Stimulated activated CD4-positive, alpha-beta T cell treated with anti-CD3 and anti-CD28 coated beads, TNF-alpha, amount 100 ng/mL, for 48 hours (primary cell): Measurements from ENCODE around the gene ISCA2.
A peak's percentile ranks its signal among the peaks of the same experiment; 100 is the strongest.
"Not testable (repeated sequence)": the region's sequence is repeated elsewhere in the genome, so short reads cannot be mapped to it uniquely, and the experiment has no call there.

Experiments used
- DNase-seq, 3 donors: peaks; one replicate each; pipeline ENCODE4 v3.0.0-alpha.2; 2020; ENCODE audit warnings: low read depth in 3 of 3

The ISCA2 gene, protein sequence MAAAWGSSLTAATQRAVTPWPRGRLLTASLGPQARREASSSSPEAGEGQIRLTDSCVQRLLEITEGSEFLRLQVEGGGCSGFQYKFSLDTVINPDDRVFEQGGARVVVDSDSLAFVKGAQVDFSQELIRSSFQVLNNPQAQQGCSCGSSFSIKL

DNA sequence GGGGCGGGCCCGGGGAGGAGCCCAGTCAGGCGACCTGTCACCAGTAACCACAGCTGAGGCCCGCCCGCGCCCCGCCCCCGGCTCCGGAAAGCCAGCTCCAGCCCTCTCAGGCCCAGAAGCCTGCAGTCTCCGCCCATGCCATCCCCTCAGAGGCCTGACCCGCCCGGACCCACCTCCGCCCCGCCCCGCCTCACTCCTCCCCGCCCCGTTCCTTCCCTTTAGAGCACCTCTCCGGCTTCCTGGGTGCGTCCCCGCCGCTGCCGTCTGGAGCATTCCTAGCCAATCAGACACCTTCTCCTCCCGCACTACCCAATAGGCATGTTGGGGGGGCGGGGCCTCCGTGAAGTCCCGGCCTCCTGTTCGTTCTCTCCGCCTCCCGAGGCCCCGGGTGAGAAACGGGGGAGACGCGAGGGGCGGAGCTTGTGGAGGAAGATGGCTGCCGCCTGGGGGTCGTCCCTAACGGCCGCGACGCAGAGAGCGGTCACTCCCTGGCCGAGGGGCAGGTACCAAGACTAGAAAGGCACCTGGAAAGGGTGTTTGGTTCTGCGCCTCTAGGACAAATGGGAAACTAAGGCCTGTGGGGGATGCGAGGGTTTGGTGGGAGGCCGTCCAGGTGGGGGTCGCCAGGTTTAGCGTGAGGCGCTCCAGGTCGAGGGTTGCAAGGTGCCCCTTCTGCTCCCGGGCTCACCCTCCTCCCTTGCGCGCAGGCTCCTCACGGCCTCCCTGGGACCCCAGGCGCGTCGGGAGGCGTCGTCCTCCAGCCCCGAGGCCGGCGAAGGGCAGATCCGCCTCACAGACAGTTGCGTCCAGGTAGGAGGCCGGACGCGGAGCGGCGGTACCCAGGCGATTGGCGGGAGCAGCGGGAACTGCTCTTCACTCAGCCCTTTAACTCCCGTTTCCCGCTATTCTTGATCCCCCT, at the start of gene ISCA2:
Gene ISCA2 (plus strand): TSS at position 423 of the 919 bp plus-strand sequence. CDS start 10 bp downstream, at position 433.
- DNase-seq, result peak; percentile 99 to 100 (median 99)

DNA sequence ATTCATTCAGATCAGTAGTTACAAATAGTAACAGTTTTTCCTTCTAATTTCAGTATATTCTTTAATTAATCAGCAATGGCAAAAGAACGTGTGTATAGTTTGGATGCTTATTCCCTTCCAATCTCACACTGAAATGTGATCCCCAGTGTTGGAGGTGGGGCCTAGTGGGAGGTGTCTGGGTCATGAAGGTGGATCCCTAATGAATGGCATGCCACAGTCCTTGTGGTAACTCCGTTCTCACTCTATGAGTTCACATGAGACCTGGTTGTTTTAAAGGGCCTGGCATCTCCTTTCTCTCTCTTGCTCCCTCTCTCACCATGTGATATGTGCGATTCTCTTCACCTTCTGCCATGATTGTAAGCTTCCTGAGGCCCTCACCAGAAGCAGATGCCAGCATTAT, 48.7 kb upstream of the ISCA2 start:
- DNase-seq, result no peak

DNA sequence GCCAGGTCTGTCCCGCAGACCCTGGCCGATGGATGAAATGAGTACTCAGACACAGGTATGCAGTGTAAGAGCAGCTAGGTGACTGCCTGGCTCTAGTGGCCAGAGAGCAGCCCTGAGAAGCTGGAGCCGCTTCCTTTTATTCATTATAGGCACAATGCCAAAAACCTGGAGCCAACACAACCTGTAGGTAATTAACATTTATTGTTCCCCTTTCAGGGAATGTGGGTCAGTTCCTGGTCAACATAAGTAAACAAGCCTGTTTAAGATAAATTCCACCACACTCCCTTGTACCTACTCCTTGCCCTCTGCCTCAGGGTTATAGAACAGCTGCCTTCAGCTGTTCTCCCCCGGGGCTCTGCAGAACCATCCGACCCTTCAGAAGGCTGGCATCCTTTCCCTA, 39.2 kb upstream of the ISCA2 start:
- not testable (repeated sequence) for DNase-seq

DNA sequence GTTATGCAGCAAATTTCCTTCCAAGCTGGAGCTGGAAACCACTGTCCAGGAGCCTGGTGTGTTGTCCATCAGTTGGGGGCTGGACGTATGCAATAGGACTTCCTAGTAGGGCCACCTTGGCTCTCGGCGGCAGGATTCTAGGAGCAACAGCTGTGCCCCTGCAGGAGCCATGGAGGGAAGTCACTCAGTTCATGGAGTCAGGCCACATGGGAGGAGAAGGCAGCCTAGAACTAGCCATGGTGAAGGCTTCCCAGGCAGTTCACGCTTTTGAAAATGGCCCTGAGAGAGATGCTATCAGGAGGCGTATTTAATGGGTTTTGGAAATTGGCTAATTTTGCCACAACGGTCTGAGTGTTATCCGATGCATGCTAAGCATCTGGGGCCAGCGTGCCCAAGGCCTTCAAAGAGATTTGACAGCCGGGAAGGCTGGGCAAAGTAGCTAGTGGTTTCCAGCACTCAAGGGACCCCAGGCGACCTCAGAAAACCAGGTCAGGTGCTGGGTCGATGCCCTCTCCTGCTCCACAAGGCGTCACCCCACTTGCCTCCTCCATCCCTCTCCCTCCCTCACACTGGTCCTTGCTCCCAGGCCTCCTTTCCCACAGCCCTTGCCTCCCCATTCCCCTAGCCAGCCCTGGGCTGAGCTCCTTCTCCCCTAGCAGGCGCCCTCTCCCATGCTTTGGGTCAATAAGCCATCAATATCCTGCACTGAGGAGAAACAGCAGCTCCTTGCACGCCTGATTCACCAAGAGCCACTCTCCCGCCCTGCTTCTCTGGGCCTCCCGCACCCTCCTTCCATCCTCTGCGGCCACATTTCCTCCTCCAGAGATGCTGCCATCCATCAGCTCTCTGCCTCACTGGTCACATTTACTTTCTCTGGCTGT, 36.6 kb upstream of the ISCA2 start:
- no peak for DNase-seq

DNA sequence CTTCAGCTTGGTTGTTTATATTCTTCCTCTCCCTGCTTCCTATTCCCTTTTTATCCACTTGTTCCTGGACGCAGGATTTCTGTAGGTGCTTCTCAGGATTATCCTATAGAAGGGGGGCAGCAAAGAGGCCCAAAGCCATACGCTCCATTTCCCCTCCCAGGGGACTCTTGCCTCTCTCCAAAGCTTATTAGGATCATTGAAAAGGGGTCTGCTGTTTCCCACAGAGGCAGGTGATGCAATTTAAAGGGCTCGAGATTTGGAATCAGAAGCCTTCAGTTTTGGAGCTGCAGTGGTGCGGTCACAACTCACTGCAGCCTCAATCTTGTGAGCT, 36.0 kb upstream of the ISCA2 start:
- DNase-seq, result no peak

DNA sequence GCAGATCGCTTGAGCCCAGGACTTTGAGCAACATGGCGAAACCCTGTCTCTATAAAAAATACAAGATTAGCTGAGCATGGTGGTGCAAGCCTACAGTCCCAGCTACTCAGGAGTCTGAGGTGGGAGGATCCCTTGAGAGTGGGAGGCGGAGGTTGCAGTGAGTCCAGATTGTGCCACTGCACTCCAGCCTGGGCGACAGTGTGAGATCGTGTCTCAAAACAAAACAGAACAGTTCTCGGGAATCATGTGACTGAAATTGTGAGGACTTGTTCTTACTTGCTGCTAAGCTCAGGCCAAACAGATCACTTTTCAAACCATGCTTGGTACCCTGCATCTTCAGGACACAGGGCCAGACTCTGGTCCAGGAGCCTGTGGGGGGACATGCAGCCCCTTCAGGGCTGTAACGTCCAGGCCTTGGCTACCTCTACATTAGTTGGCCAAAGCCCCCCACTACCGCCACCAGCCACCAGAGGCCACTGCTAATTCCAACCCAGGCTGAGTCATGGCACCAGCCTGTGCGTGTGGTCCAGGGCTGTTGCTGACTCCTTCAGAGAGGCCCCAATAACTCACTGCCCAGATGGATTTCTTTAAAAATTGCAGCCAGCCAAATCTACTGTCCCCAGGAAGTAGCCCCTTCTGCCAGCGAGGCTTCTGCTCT, 34.1 kb upstream of the ISCA2 start:
- peak; percentile 7 to 16 (median 13) for DNase-seq

DNA sequence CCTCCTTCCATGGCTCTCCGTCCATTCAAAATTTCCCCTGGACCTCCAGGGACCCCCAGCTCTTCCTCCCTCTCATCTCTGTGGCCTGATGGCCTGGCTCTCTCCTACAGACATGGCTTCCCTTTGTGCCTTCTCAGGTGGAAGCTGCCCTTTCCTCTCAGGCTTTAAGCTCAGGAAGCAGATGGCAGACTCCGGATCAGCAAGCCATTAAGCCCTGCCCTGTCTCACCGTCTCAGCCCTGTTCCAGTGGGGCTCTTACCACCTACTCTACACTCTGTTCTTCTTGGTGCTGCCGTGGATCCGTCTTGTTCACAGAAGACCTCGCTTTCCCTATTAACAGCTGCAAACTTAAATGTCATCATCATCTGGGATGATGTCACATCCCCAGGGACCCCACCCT, 33.6 kb upstream of the ISCA2 start:
- no peak for DNase-seq

DNA sequence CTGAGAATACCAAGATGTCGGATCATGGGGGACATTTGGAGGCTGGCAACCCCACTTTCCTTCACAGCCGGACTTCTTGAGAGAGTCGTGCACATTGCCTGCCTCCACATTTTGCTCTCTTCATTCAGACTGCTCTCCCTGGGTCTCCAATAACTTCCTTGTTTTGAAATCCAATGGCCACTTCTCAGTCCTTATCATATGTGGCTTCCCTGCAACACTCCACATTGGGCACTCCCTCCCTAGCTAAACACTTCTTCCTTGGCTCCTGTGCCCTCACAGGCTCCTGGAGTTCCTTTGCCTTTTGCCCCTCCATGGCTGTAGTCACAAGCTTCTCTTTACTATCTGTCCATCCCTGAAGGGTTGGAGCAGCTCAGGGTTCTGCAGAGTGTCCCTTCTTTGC, 30.6 kb upstream of the ISCA2 start:
- DNase-seq, result no peak

DNA sequence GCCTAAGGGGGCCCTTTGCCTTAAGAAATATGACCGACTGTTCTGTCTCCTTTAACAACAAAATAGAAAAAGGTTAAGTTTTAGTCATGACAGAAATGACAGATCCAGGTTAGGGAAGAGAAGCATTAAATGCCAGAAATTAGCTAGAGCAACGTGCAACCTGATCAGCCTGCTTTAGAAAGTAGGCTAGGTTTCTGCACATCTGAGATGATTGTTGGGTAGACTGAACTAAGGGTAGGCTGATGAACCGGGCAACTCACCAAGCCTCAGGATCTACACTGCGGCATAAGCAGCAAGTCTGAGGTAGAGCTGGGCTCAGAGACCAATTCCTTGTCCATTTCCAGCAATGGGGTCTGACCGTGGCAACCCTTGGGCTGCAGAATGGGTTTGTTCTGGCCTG, 29.9 kb upstream of the ISCA2 start:
- no peak for DNase-seq

DNA sequence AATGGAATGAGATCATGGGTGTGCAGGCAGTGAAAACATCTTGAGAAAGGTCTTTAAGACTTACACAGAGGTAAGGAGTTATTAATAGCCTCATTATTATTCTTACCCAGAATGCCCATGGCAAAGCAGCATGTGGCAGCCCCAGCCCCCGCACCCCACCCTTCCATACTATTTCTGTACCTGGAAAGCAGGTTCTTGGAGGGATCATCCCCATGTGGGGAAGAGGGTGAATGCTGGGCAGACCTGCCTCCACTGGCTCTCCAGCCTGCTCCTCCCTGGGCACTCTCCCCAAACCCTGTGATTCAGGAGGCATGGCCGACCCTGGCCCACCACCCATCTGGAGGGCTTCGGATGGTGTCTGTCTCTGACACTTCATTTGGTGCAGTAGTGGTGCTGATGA, 28.8 kb upstream of the ISCA2 start:
- DNase-seq, result no peak

DNA sequence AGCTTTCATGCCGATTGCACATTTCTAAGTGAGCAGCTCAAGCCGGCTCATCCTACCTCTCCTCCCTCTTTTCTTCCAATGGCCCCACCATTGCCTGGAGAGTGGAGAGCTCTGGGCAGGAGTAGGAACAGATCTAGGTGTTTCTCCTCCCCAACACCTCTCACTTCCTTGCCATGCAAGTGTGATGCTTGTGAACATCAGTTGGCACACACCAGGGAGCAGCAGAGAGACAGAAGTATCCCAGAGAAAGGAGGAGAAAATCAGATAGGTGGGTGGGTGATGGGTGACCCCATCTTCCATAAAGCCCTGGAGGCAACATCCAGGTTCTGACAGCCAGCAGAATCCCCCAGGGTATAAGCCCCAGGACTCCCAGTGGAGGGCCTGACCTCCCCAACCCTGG, 28.2 kb upstream of the ISCA2 start:
- DNase-seq, result no peak

DNA sequence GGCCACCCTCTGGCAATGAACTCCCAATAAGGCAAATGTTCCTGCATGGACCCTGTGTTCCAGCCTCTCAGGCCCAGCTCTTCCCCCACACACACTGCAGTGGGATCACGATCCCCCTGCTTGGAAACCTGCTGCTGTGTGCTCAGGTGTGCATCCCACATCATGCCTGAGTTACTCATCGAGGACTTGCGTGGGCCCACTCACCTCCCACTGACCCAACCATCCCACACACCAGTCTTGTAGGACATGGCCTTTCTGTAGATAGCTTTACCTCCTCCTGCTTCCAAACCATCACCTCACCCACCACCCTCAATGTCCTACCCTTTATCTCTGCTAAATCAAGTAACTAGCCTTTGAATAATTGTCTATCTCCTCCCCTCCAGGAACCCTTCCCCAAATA, 25.1 kb upstream of the ISCA2 start:
- no peak for DNase-seq

DNA sequence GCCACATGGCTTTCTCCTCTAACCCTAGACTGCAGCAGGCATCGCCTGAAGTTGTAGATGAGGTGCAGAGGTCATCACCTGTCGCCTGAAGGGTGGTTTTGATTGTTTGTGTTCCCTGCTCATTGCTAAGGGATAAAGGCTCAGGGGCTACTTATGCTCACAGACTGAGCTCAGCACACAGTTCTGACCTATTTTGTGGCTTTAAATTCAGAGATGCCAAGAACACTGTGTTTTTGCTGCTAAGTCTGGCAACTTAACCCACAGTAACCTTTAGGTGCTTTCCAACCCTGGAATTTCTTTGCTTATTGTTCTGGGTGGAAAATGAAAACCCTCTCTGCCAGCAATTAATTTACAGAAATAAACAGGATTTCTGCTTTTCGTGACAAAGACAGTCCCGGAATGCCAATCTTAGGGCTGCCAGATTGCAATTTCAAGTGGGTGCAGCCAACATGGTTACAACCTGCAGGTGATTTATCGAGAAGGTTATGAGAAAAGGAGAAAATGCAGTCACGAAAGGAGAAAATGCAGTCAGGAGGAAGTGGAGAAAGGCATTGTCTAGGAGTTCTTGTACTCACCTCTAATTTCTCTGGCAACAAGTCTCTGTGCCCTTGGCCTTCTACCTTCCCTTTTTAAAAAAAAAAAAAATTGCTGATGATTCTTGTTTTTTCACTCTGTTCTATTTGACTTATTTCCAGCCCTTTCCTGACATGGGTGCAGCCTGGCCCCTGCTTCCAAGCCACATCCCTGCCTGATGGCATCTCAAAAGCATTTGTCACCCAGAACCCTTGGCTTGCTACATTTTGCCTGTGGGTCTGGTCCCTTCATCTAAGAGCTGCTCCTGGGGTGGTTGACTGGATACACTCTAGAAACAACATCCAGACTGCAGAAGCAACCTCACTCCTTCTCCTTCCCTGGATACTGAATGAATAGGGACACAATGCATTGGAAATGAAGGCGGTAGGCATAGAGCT, 23.7 kb upstream of the ISCA2 start:
- no peak for DNase-seq

DNA sequence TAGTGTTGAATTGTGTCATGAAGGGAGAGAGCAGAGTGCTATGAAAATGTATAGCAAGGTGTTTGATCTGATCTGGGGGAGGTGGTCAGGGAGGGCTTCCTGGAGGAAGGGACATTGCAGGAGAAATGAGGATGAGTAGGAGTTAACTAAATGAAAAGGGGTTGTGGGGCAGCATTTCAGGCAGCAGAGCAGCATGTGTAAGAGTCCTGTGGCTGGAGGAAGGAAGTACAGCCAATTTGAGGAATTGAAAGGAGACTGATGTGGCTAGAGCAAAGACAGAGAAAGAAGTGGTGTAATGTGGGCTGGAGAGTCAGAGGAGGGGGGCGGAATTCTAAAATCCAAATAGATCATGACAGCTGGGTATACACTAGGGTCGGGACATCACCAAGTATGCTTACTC, 21.0 kb upstream of the ISCA2 start:
- no peak for DNase-seq

DNA sequence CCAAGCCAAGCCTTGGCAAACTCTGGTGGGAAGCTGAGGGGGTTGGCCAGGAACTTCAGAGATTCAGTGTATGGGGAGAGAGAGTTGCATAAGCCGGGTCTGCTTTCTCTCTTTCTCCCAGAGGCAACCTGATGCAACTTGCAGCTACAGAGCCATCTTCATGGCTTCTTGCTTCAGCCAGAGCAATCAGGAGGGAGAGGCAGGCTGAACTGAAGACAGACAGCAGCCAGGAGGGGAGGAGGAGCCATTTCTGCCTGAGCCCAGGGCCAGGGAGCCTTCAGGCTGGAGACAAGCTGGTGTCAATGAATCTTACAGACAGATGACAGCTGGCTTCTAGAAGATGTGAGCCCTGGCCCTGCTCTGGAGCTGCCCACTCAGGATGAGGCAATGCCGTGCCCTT, 19.2 kb upstream of the ISCA2 start:
- DNase-seq, result no peak

DNA sequence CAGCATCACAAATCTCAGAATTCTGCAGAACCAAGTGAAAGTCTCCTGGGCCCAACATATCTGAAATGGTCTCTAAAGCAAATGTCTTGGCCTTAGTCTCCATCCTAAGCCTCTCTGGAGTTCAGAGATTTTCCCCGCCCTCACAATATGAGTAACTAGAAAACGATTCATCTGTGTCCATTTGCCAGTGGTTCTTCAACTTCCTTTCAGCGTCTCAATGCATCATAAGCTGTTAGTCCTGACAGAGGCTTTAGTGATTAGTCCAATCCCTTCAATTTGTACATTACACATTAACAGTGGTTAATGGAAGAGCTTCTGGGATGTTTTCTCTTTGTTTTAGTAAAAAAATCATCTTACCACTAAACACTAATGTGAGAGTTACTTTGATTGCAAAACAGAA, 17.9 kb upstream of the ISCA2 start:
- DNase-seq, result no peak

DNA sequence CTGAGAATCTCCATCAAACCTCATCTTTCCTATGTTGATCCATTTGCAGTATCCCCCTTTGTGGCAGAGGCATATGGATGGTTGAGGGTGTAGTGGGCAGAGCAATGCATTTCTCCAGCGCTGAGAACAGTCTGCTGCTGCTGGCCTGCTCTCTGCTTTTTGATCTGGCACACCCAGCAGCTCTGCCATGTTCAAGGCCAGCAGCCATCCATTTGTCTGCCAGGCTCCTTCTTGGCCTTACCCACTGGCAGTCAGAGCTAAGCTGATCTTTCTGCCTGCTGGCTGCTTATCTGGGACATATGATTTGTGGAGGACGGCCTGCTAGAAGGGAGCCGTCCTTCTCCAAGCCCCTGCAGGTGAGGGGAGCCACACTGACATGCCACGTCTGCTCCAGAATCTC, 17.5 kb upstream of the ISCA2 start:
- DNase-seq, result no peak

DNA sequence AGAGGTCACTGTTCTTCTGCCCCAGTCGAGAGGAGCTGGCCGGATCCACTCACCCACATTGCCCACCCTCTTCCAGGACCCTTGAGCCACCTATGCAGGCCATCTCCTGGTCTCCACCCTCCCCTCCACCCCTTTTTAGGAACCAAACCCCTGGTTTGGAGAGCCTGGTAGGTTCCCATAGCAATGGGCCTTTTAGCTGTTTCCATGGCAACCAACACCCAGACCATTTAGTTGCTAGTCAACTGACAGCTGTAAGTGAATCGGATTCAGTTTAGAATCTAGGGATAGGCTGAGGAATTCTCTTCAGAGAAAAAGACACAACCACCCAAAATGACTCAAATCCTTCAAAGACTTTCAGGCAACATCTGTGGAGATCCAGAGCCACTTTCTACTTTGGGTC, 17.0 kb upstream of the ISCA2 start:
- no peak for DNase-seq

DNA sequence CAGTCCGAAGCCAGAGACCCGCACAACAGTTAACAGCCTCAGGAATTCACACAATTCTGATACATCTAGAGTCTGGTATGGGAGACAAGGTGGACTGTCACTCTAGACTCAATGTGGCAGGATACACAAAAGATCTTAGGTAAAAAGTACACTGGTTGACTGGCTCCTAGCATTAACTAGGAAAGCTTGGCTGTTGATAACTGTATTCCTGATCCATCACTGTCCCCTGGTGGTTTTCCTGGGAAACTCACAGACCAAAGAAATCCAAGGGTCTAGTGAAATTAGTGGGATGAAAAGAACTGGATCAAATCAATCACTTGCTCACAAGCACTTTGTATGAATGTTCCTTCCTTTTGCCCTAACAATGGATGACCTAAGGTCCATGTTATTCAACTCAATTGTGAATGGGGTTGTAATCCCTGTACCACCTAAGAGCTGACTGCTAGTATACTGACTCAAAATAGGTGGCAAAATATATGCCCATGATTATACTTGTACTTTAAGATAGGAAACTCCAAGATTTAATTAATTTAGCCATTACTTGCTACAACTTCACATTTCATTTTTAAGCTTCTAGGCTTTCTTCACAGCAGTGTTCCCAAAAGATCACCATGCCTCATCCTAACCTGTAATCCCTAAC, 14.4 kb upstream of the ISCA2 start:
- DNase-seq, result no peak

DNA sequence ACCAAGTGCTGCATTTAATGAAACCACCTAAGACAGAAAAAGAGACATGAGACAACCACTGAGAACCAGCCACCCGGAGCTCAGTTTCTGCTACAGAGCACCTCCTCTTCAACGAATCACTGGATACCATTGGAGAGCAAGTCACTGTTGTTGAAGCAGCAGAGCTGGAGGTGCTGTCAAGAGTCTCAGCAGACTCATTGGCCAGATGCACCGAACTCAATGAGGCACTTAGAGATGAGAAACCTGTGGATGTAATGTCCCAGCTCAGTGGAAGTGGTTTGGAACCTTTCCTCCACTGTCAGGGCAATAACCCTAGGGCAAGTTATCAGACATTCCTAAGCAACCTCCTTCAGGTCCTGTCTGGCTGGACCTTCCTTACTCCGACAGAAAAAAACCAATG, 13.5 kb upstream of the ISCA2 start:
- DNase-seq, result no peak
